HepG2 (cell line): ENCODE measurements around the gene F12.

Source experiments
- AFF4 ChIP-seq: sonication (generic); formaldehyde crosslinking; IDR thresholded peaks from 2 replicates; pipeline ENCODE4 v1.4.0; 2020; ENCODE audit warnings: missing genetic modification reagents
- ERF ChIP-seq: IDR thresholded peaks from 2 replicates; pipeline ENCODE4 v1.6.1; 2018; ENCODE audit warnings: missing biosample characterization, missing genetic modification reagents
- EZH2 ChIP-seq: conservative IDR thresholded peaks from 2 replicates; pipeline ENCODE4 v1.6.1; 2012; ENCODE audit warnings: mild to moderate bottlenecking, low read depth, low read length, moderate library complexity
- HMG20A ChIP-seq: IDR thresholded peaks from 2 replicates; pipeline ENCODE4 v1.6.1; 2016; ENCODE audit warnings: borderline replicate concordance
- SMAD3 ChIP-seq: sonication (generic); formaldehyde crosslinking; IDR thresholded peaks from 2 replicates; pipeline ENCODE4 v1.4.0; 2020; ENCODE audit warnings: missing genetic modification reagents
- ZNF780A ChIP-seq: sonication (generic); formaldehyde crosslinking; IDR thresholded peaks from 2 replicates; pipeline ENCODE4 v1.8.0; 2022; ENCODE audit warnings: mild to moderate bottlenecking, missing genetic modification reagents, moderate library complexity
- TF ChIP-seq, protein P1 (sequence below): sonication (generic); formaldehyde crosslinking; IDR thresholded peaks from 2 replicates; pipeline ENCODE4 v1.8.1; 2023; ENCODE audit warnings: missing genetic modification reagents, inconsistent platforms, borderline replicate concordance
- TF ChIP-seq, protein P2 (sequence below), 2 experiments: IDR thresholded peaks; 2 replicates each; pipeline ENCODE4 v1.6.1; 2011 to 2012; ENCODE audit warnings: low read length in 2 of 2, borderline replicate concordance in 1 of 2, low read depth in 1 of 2, mild to moderate bottlenecking in 1 of 2, moderate library complexity in 1 of 2

DNA sequence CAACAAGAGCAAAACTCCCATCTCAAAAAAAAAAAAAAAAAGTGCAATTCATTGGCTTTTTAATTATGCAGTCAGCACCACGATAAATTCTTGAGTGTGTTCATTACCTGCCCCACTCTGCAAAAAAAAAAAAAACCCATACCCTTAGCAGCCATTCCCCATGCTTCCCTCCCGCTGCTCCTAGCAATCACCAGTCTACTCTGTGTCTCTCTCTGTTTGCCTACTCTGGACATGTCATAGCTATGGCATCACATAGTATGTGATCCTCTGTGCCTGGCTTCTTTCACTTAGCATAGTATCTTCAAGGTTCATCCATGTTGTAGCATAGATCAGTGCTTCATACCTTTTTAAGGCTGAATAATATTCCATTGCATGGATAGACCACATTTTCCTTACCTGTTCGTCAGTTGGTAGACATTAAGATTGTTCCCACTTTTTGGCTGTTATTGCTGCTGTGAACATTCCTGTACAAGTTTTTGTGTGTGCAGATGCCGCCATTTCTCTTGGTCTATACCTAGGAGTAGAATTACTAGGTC, 30.2 kb upstream of the F12 start:
- TF ChIP-seq AFF4, result no peak
- TF ChIP-seq, protein P1, sequence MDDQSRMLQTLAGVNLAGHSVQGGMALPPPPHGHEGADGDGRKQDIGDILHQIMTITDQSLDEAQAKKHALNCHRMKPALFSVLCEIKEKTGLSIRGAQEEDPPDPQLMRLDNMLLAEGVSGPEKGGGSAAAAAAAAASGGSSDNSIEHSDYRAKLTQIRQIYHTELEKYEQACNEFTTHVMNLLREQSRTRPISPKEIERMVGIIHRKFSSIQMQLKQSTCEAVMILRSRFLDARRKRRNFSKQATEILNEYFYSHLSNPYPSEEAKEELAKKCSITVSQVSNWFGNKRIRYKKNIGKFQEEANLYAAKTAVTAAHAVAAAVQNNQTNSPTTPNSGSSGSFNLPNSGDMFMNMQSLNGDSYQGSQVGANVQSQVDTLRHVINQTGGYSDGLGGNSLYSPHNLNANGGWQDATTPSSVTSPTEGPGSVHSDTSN (CRISPR knock-in tag), result no peak
- no peak for TF ChIP-seq SMAD3
- TF ChIP-seq EZH2, result no peak
- no peak for TF ChIP-seq HMG20A (CRISPR knock-in tag)
- TF ChIP-seq ERF (CRISPR knock-in tag), result no peak
- TF ChIP-seq, protein P2, sequence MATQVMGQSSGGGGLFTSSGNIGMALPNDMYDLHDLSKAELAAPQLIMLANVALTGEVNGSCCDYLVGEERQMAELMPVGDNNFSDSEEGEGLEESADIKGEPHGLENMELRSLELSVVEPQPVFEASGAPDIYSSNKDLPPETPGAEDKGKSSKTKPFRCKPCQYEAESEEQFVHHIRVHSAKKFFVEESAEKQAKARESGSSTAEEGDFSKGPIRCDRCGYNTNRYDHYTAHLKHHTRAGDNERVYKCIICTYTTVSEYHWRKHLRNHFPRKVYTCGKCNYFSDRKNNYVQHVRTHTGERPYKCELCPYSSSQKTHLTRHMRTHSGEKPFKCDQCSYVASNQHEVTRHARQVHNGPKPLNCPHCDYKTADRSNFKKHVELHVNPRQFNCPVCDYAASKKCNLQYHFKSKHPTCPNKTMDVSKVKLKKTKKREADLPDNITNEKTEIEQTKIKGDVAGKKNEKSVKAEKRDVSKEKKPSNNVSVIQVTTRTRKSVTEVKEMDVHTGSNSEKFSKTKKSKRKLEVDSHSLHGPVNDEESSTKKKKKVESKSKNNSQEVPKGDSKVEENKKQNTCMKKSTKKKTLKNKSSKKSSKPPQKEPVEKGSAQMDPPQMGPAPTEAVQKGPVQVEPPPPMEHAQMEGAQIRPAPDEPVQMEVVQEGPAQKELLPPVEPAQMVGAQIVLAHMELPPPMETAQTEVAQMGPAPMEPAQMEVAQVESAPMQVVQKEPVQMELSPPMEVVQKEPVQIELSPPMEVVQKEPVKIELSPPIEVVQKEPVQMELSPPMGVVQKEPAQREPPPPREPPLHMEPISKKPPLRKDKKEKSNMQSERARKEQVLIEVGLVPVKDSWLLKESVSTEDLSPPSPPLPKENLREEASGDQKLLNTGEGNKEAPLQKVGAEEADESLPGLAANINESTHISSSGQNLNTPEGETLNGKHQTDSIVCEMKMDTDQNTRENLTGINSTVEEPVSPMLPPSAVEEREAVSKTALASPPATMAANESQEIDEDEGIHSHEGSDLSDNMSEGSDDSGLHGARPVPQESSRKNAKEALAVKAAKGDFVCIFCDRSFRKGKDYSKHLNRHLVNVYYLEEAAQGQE (IDR thresholded peaks at IDR 0.05; ENCODE audit: borderline replicate concordance in 1 of 2, low read depth in 1 of 2, low read length in 2 of 2), result no peak
- no peak for TF ChIP-seq ZNF780A (CRISPR knock-in tag)
